A549 (cell line): ENCODE results near the gene OR8H3. TPM values are rescaled to one million over a fixed set of nuclear protein-coding genes. Genes with fewer than 3 reads are reported as not detected.
A peak's percentile ranks its signal among the peaks of the same experiment; 100 is the strongest.
"Not testable (repeated sequence)": the region's sequence is repeated elsewhere in the genome, so short reads cannot be mapped to it uniquely, and the experiment has no call there.

ENCODE experiments used
- ATAC-seq, 2 experiments: fragments of 200-7000 bp in 1 of 2; fragments of >200 bp in 1 of 2; cut with Nextera tagmentation in 1 of 2; cut with Tn5 transposase in 1 of 2; 3 replicates each; pipeline versions ENCODE4 v1.8.0 to v1.9.1; 2018 to 2020; ENCODE audit warnings: mild to moderate bottlenecking in 1 of 2, moderate library complexity in 1 of 2
- CTCF ChIA-PET: fragments of 300-600 bp; sonication (Branson Sonifier 250); formaldehyde crosslinking; extraction: SDS; loops from one replicate; lab custom pipeline; 2021; ENCODE audit warnings: antibody characterized with exemption, inconsistent platforms; lab: Yijun Ruan, JAX
- POLR2A ChIA-PET: fragments of 350-600 bp; formaldehyde crosslinking; extraction: SDS; loops from one replicate; lab custom pipeline; 2021; ENCODE audit warnings: antibody characterized with exemption, inconsistent platforms; lab: Yijun Ruan, JAX
- DNase-seq, 2 experiments: peaks; one replicate each; pipeline versions ENCODE4 v3.0.0 to v3.0.0-alpha.2; 2011 to 2016; ENCODE audit warnings: low read depth in 1 of 2, low spot score in 1 of 2
- FAIRE-seq: peaks from 2 replicates; lab custom pipeline; 2011; peaks lifted over from hg19 to GRCh38; lab: Jason Lieb, UNC
- H3K27ac ChIP-seq, 2 experiments: fragments of >200 bp; sonication (Bioruptor Twin); formaldehyde crosslinking; 3 replicates each; pipeline ENCODE4 v1.5.1; 2016 to 2017
- H3K4me1 ChIP-seq: fragments of >200 bp; sonication (Bioruptor Twin); formaldehyde crosslinking; 3 replicates; pipeline ENCODE4 v1.6.1; 2016
- H3K4me2 ChIP-seq: fragments of >200 bp; sonication (Bioruptor Twin); formaldehyde crosslinking; 3 replicates; pipeline ENCODE4 v1.6.1; 2016
- H3K4me3 ChIP-seq: fragments of >200 bp; sonication (Bioruptor Twin); formaldehyde crosslinking; 3 replicates; pipeline ENCODE4 v1.5.1; 2016
- H3K9me3 ChIP-seq: fragments of >200 bp; sonication (Bioruptor Twin); formaldehyde crosslinking; 3 replicates; pipeline ENCODE4 v1.6.1; 2016
- ATOH8 ChIP-seq: fragments of 250-450 bp; sonication (Bioruptor Pico); IDR thresholded peaks from 2 replicates; pipeline ENCODE4 v1.5.0; 2020; ENCODE audit warnings: low read depth, mild to moderate bottlenecking, moderate library complexity
- BCL3 ChIP-seq: fragments of >200 bp; sonication (Bioruptor Twin); formaldehyde crosslinking; IDR thresholded peaks from 3 replicates; pipeline ENCODE4 v1.6.1; 2016
- CBX2 ChIP-seq: fragments of 200-600 bp; sonication (generic); IDR thresholded peaks from 2 replicates; pipeline ENCODE4 v1.6.1; 2016; ENCODE audit warnings: low read depth, mild to moderate bottlenecking, borderline replicate concordance
- EHMT2 ChIP-seq: fragments of 200-600 bp; sonication (generic); IDR thresholded peaks from 2 replicates; pipeline ENCODE4 v1.6.1; 2016; ENCODE audit warnings: antibody characterized with exemption, low read depth, mild to moderate bottlenecking, moderate library complexity
- EP300 ChIP-seq, 2 experiments: fragments of >200 bp; sonication (Bioruptor Twin); formaldehyde crosslinking; IDR thresholded peaks; 2 replicates in 1 of 2; 3 replicates in 1 of 2; pipeline ENCODE4 v1.6.1; 2016 to 2017
- GATA3 ChIP-seq: IDR thresholded peaks from 2 replicates; pipeline ENCODE4 v1.6.1; 2012; ENCODE audit warnings: borderline replicate concordance
- HEYL ChIP-seq: fragments of 250-450 bp; sonication (Bioruptor Pico); IDR thresholded peaks from 2 replicates; pipeline ENCODE4 v1.8.0; 2021; ENCODE audit warnings: mild to moderate bottlenecking, moderate library complexity
- HOXA7 ChIP-seq: fragments of 250-450 bp; sonication (Bioruptor Pico); IDR thresholded peaks from 2 replicates; pipeline ENCODE4 v1.5.0; 2020; ENCODE audit warnings: mild to moderate bottlenecking, moderate library complexity
- JUN ChIP-seq, 2 experiments: fragments of >200 bp; sonication (Bioruptor Twin); formaldehyde crosslinking; IDR thresholded peaks; 2 replicates in 1 of 2; 3 replicates in 1 of 2; pipeline ENCODE4 v1.6.1; 2016 to 2017
- MAFK ChIP-seq: fragments of 450-650 bp; IDR thresholded peaks from 2 replicates; pipeline ENCODE4 v1.6.1; 2014; ENCODE audit not compliant: partially characterized antibody
- MAZ ChIP-seq: fragments of 150-350 bp; IDR thresholded peaks from 2 replicates; pipeline ENCODE4 v1.6.1; 2014; ENCODE audit warnings: antibody characterized with exemption, low read depth, low read length, borderline replicate concordance
- MYC ChIP-seq: IDR thresholded peaks from 2 replicates; pipeline ENCODE4 v1.6.1; 2012; ENCODE audit warnings: mild to moderate bottlenecking, inconsistent platforms, low read length, improper control_type of control experiment, borderline replicate concordance
- NPAS2 ChIP-seq: fragments of 250-450 bp; sonication (Bioruptor Pico); IDR thresholded peaks from 2 replicates; pipeline ENCODE4 v1.8.0; 2022; ENCODE audit warnings: mild to moderate bottlenecking, moderate library complexity, borderline replicate concordance
- NR3C1 ChIP-seq: fragments of >200 bp; sonication (Bioruptor Twin); formaldehyde crosslinking; IDR thresholded peaks from 3 replicates; pipeline ENCODE4 v1.6.1; 2017
- RAD21 ChIP-seq, 2 experiments: fragments of >200 bp in 1 of 2; sonication (Bioruptor Twin) in 1 of 2; formaldehyde crosslinking in 1 of 2; IDR thresholded peaks in 1 of 2; conservative IDR thresholded peaks in 1 of 2; 2 replicates in 1 of 2; 3 replicates in 1 of 2; pipeline ENCODE4 v1.6.1; 2012 to 2018; ENCODE audit warnings: inconsistent platforms in 1 of 2
- RCOR1 ChIP-seq: fragments of 150-350 bp; IDR thresholded peaks from 2 replicates; pipeline ENCODE4 v1.6.1; 2014; ENCODE audit warnings: antibody characterized with exemption, low read length, low read depth
- RFX5 ChIP-seq: fragments of 450-650 bp; IDR thresholded peaks from 2 replicates; pipeline ENCODE4 v1.7.1; 2014; ENCODE audit warnings: antibody characterized with exemption, mild to moderate bottlenecking, moderate library complexity
- RNF2 ChIP-seq: fragments of 200-600 bp; sonication (generic); IDR thresholded peaks from 2 replicates; pipeline ENCODE4 v1.6.1; 2016; ENCODE audit warnings: low read depth, mild to moderate bottlenecking, antibody characterized with exemption, moderate library complexity, borderline replicate concordance
- SREBF2 ChIP-seq: fragments of 450-650 bp; IDR thresholded peaks from 2 replicates; pipeline ENCODE4 v1.6.1; 2014; ENCODE audit warnings: mild to moderate bottlenecking, moderate library complexity
- TP53 ChIP-seq: fragments of 250-450 bp; sonication (Bioruptor Pico); IDR thresholded peaks from 2 replicates; pipeline ENCODE4 v1.5.0; 2021; ENCODE audit warnings: mild to moderate bottlenecking, moderate library complexity
- WGBS: methylation state at CpG from one replicate; pipeline ENCODE4 v1.1.6; 2017; ENCODE audit errors: missing lambda C conversion rate; 5-methylcytosine and 5-hydroxymethylcytosine counted together
- polyA plus RNA-seq, 4 experiments: library from polyadenylated mRNA; depleted of rRNA in 3 of 4; stranded (reverse); fragments of >200 nt; fragmentation: RNase III in 1 of 4; extraction: RNeasy Plus Mini Kit Qiagen cat#74134 plus additional on column Dnase treatment in 1 of 4; gene quantifications; 2 replicates in 3 of 4; 3 replicates in 1 of 4; pipeline ENCODE4 v1.2.3, GENCODE V29; 2011 to 2017
- TF ChIP-seq, protein P1 (sequence below): fragments of 450-650 bp; IDR thresholded peaks from 2 replicates; pipeline ENCODE4 v1.6.1; 2014; ENCODE audit warnings: antibody characterized with exemption
- TF ChIP-seq, protein P2 (sequence below): fragments of 200-600 bp; sonication (generic); IDR thresholded peaks from 2 replicates; pipeline ENCODE4 v1.6.1; 2016; ENCODE audit warnings: antibody characterized with exemption, mild to moderate bottlenecking, moderate library complexity

Gene OR8H3
- polyA plus RNA-seq, 2 of the 4 experiments (the other 2 are of a cell fraction), result not detected

GRCh38 chr11:56103210-56103737, 18.9 kb upstream of the OR8H3 start, which contains the start of gene OR8H2:
Gene OR8H2 (plus strand): TSS chr11:56103687. CDS start chr11:56105043, 1,356 bp downstream.
- Histone ChIP-seq H3K9me3 (no peaks in the 10 kb centered on the region), H3K4me1 (no peaks in the 10 kb centered on the region), H3K27ac (no peak within 1 kb of the TSS), H3K4me3 (no peak within 1 kb of the TSS), H3K4me2 (no peak within 1 kb of the TSS)
- no peak for FAIRE-seq
- TF ChIP-seq HOXA7 (CRISPR knock-in tag) (no peak), HEYL (no peak), RNF2 (no peak)
- no peak for ATAC-seq
- ChIA-PET POLR2A (no interaction called here), CTCF (no interaction called here)
- DNase-seq, result no peak

DNA sequence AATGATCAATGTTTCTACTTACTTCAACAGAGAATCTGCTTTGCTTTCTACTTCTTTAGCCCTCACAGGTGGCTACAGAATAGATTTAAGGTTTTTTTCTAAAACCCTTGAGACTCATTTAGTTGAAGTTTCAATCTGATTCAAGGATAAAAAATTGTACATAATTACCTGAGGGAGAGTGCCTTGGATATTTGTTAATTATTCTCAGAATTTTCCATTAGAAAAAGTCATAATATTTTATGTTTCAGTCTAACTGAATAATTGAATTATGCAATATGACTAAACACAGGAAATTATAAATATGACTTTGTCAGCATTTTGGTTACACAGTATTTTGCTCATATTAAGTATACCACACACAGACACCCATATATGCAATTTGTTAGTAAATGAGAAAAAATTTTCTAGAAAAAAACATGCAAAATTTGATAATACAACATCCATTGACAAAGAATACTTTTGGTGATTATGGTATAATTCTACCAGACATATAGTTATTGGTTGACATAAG, 18.0 kb downstream of the OR8H3 start, which contains the start of gene OR8J3:
TSS of gene OR8J3 (minus strand) at position 51 of the 511 bp plus-strand sequence. CDS start 2,483 bp downstream, outside the sequence.
- Histone ChIP-seq H3K27ac (no peak within 1 kb of the TSS), H3K9me3 (no peaks in the 10 kb centered on the region), H3K4me2 (peak within 1 kb of the TSS; percentile 45; the same call in 2 of the 3 replicates), H3K4me3 (no peak within 1 kb of the TSS), H3K4me1 (no peaks in the 10 kb centered on the region)
- ChIA-PET POLR2A (no interaction called here), CTCF (no interaction called here)
- DNase-seq, result no peak
- no peak for FAIRE-seq
- no peak for TF ChIP-seq EP300 (IDR thresholded peaks at IDR 0.05)
- no peak for TF ChIP-seq EHMT2
- TF ChIP-seq MAFK, result peak; percentile 48
- no peak for TF ChIP-seq MAZ
- no peak for TF ChIP-seq MYC
- TF ChIP-seq RCOR1, result no peak
- no peak for ATAC-seq

DNA sequence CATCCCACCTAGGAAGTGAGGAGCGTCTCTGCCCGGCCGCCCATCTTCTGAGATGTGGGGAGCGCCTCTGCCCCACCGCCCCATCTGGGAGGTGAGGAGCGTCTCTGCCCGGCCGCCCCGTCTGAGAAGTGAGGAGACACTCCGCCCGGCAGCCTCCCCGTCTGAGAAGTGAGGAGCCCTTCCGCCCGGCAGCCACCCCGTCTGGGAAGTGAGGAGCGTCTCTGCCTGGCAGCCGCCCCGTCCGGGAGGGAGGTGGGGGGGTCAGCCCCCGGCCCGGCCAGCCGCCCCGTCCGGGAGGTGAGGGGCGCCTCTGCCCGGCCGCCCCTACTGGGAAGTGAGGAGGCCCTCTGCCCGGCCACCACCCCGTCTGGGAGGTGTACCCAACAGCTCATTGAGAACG, 21.5 kb downstream of the OR8H3 start:
- not testable (repeated sequence) for H3K9me3 ChIP-seq
- 45% methylated on average over 6 of the region's 30 CpGs for WGBS

GRCh38 chr11:56151376-56151775, 29.2 kb downstream of the OR8H3 start:
- H3K4me2 ChIP-seq, result no peak overlapping the region
- ATAC-seq, result no peak
- no peaks in the 10 kb centered on the region for H3K9me3 ChIP-seq
- no peak for DNase-seq
- ChIA-PET CTCF (no interaction called here), POLR2A (no interaction called here)
- H3K4me1 ChIP-seq, result no peaks in the 10 kb centered on the region
- FAIRE-seq, result no peak
- 0% methylated on average over 1 of the region's 1 CpG for WGBS
- TF ChIP-seq HOXA7 (CRISPR knock-in tag) (no peak), RFX5 (no peak), TP53 (CRISPR knock-in tag) (no peak), RAD21 (conservative IDR thresholded peaks at IDR 0.05 in 1 of 2, IDR thresholded peaks at IDR 0.05 in 1 of 2) (no peak), CBX2 (no peak), ATOH8 (CRISPR knock-in tag) (no peak), JUN (IDR thresholded peaks at IDR 0.05) (no peak), NPAS2 (CRISPR knock-in tag) (no peak), EHMT2 (no peak), SREBF2 (no peak), GATA3 (no peak), BCL3 (no peak), NR3C1 (no peak)
- TF ChIP-seq, protein P1, sequence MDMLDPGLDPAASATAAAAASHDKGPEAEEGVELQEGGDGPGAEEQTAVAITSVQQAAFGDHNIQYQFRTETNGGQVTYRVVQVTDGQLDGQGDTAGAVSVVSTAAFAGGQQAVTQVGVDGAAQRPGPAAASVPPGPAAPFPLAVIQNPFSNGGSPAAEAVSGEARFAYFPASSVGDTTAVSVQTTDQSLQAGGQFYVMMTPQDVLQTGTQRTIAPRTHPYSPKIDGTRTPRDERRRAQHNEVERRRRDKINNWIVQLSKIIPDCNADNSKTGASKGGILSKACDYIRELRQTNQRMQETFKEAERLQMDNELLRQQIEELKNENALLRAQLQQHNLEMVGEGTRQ, result no peak
- TF ChIP-seq, protein P2, sequence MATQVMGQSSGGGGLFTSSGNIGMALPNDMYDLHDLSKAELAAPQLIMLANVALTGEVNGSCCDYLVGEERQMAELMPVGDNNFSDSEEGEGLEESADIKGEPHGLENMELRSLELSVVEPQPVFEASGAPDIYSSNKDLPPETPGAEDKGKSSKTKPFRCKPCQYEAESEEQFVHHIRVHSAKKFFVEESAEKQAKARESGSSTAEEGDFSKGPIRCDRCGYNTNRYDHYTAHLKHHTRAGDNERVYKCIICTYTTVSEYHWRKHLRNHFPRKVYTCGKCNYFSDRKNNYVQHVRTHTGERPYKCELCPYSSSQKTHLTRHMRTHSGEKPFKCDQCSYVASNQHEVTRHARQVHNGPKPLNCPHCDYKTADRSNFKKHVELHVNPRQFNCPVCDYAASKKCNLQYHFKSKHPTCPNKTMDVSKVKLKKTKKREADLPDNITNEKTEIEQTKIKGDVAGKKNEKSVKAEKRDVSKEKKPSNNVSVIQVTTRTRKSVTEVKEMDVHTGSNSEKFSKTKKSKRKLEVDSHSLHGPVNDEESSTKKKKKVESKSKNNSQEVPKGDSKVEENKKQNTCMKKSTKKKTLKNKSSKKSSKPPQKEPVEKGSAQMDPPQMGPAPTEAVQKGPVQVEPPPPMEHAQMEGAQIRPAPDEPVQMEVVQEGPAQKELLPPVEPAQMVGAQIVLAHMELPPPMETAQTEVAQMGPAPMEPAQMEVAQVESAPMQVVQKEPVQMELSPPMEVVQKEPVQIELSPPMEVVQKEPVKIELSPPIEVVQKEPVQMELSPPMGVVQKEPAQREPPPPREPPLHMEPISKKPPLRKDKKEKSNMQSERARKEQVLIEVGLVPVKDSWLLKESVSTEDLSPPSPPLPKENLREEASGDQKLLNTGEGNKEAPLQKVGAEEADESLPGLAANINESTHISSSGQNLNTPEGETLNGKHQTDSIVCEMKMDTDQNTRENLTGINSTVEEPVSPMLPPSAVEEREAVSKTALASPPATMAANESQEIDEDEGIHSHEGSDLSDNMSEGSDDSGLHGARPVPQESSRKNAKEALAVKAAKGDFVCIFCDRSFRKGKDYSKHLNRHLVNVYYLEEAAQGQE, result no peak
- TF ChIP-seq, all 56 proteins: peak for 0
- H3K4me3 ChIP-seq, result no peak overlapping the region
- H3K27ac ChIP-seq, result no peak overlapping the region

More for the DNA sequence above, 21.5 kb downstream of the OR8H3 start:
- DNase-seq, H3K4me3 ChIP-seq, POLR2A ChIA-PET, ATAC-seq, H3K4me1 ChIP-seq, H3K27ac ChIP-seq, H3K4me2 ChIP-seq, FAIRE-seq, CTCF ChIA-PET: not testable (repeated sequence)
